Pancreas (tissue), 10 donors: ENCODE data around the gene FLVCR1. TPM values are rescaled to one million over a fixed set of nuclear protein-coding genes. Genes with fewer than 3 reads are reported as not detected.
A peak's percentile ranks its signal among the peaks of the same experiment; 100 is the strongest.

Experiments used
- ATAC-seq, 4 donors: fragments of 200-7000 bp; cut with Tn5 transposase; one replicate each; pipeline versions ENCODE4 v1.8.0 to v1.9.1; 2020; ENCODE audit warnings: mild to moderate bottlenecking in 4 of 4, moderate library complexity in 4 of 4
- DNase-seq, 6 donors: peaks; one replicate each; pipeline ENCODE4 v3.0.0-alpha.2; 2020
- FAIRE-seq: peaks from 2 replicates; lab custom pipeline; 2012; peaks lifted over from hg19 to GRCh38; lab: Jason Lieb, UNC
- H3K27ac ChIP-seq, 4 donors: fragments of 200-600 bp; sonication (generic); 1 replicate in 3 of 4; 2 replicates in 1 of 4; pipeline versions ENCODE4 v1.5.0 to v1.8.0; 2020
- H3K27me3 ChIP-seq, 4 donors: fragments of 200-600 bp; one replicate each; pipeline ENCODE4 v1.8.0; 2021
- H3K36me3 ChIP-seq, 3 donors: fragments of 200-600 bp; sonication (generic) in 1 of 3; one replicate each; pipeline versions ENCODE4 v1.5.0 to v1.8.0; 2020 to 2021
- H3K4me1 ChIP-seq, 3 donors: fragments of 200-600 bp; one replicate each; pipeline ENCODE4 v1.8.0; 2021
- H3K4me3 ChIP-seq, 4 donors: fragments of 200-600 bp; sonication (generic) in 2 of 4; one replicate each; pipeline versions ENCODE4 v1.5.0 to v1.8.0; 2020 to 2021
- H3K9me3 ChIP-seq, 4 donors: fragments of 200-600 bp; one replicate each; pipeline ENCODE4 v1.8.0; 2021
- WGBS, 2 donors: extraction: QIAGEN DNeasy Blood & Tissue Kit; methylation state at CpG; one replicate each; pipeline ENCODE4 v1.1.7; 2013; 5-methylcytosine and 5-hydroxymethylcytosine counted together
- intact Hi-C, 3 donors: fragments of 100-400 bp; cut with DNase I; formaldehyde crosslinking; loops; one replicate each; pipeline versions ENCODE4 v1.11.1 to v1.14.2; 2022
- polyA plus RNA-seq, 2 donors: library from polyadenylated mRNA; stranded (reverse); fragments of 200-250 nt; gene quantifications; one replicate each; pipeline ENCODE4 v1.2.3, GENCODE V29; 2013
- total RNA-seq, 6 donors: library from RNA; stranded (reverse); fragmentation: NEBNext Ultra II Directional in 4 of 6; extraction: Animal tissue kit (Norgen Biotek cat#: 25700) in 4 of 6; gene quantifications; one replicate each; pipeline versions ENCODE4 v1.2.1 to v1.2.4, GENCODE V29; 2021 to 2023
- TF ChIP-seq, protein P1 (sequence below), 4 donors: fragments of 200-600 bp; sonication (generic) in 3 of 4; IDR thresholded peaks; one replicate each; pipeline versions ENCODE4 v1.5.0 to v1.8.0; 2021; ENCODE audit warnings: antibody characterized with exemption in 4 of 4
- donor health status: healthy with polysubstance abuse.
- donor health status: DM: no; HTN: no; CAD: no; lungs with moderate emphysema.
- donor health status: DM: no; HTN: no; CAD: no.
- donor health status: control.
- donor health status: control.
- donor health status: Bipolar disorder and iron deficiency.
- donor health status: DM: yes; HTN: yes; CAD: no.
- donor health status: DM: no; HTN: no; CAD: no.
- donor health status: DM: no; HTN: no; CAD: no.
- donor health status: DM: yes; HTN: yes; CAD: no.

The FLVCR1 gene
- total RNA-seq (1 to 10 TPM; 1.4 to 5.6 (median 3.5) TPM), polyA plus RNA-seq (1 to 10 TPM; 2.2 to 4.0 TPM)

- Histone ChIP-seq H3K27me3 (no peaks in the 10 kb centered on the region), H3K9me3 (no peaks in the 10 kb centered on the region), H3K36me3 (no peaks in the 10 kb centered on the region), H3K4me3 (peak within 1 kb of the TSS; percentile 84 to 92 (median 87)), H3K4me1 (peaks cover 0 to 17% (median 13%) of the 10 kb centered on the region in 3 donors), H3K27ac (peak within 1 kb of the TSS; percentile 46 to 75 (median 70))
- WGBS, 2 donors: 0 to 1% methylated on average over 45 to 54 of the region's 54 CpGs
- ATAC-seq: peak; percentile 99 to 100 (median 100)
- intact Hi-C loops: no loop called here
- TF ChIP-seq, protein P1, sequence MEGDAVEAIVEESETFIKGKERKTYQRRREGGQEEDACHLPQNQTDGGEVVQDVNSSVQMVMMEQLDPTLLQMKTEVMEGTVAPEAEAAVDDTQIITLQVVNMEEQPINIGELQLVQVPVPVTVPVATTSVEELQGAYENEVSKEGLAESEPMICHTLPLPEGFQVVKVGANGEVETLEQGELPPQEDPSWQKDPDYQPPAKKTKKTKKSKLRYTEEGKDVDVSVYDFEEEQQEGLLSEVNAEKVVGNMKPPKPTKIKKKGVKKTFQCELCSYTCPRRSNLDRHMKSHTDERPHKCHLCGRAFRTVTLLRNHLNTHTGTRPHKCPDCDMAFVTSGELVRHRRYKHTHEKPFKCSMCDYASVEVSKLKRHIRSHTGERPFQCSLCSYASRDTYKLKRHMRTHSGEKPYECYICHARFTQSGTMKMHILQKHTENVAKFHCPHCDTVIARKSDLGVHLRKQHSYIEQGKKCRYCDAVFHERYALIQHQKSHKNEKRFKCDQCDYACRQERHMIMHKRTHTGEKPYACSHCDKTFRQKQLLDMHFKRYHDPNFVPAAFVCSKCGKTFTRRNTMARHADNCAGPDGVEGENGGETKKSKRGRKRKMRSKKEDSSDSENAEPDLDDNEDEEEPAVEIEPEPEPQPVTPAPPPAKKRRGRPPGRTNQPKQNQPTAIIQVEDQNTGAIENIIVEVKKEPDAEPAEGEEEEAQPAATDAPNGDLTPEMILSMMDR (IDR thresholded peaks at IDR 0.05): no peak
- peak; percentile 95 to 98 (median 96) for DNase-seq
- no peak for FAIRE-seq
These were observed at the start of gene FLVCR1 for GRCh38 chr1:212857992-212858460. FLVCR1 (plus strand) TSS chr1:212858275; CDS start chr1:212858453, 178 bp downstream.

DNA sequence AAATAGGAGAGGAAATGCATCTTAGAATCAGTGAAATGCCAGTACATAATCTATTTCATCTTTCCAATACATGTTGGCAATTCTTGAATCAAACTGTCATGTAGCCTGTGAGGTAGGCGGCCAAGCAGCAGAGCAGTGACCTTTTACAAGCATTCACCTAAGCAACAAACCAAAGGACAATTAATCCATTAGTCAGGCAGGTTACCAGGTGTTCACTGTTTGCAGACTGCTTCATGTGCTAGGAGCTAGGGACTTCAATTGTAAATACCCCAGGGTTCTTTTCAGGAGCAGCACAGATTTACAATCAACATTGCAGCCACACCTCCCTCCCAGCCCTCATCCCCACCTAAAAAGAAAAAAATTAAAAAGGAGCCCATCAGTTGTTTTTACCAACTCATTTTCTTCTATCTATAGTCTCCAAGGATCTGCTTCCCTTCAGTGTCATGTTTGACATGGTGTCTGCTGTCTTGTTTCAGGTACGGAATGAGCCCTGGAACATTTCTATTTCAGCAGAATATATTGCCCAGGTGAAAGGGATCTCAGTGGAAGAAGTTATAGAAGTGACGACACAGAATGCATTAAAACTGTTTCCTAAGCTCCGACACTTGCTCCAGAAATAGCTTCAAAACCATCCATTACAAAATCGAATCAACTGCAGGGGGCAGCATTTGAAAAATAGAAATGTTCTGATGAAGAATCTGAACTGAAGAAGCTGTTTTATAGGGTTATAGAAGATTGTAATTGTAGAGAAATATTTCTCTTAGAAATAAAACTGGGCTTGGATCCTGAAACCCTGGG is 43.3 kb upstream of the FLVCR1 start:
- ATAC-seq (peak in 3 of 4 donors; percentile 43 to 91 (median 80)), DNase-seq (no peak), FAIRE-seq (no peak)
- TF ChIP-seq, protein P1 (IDR thresholded peaks at IDR 0.05): peak in 1 of 4 donors; percentile 12
- WGBS, 2 donors: 52 to 61% methylated on average over 5 of the region's 5 CpGs
- no peaks in the 10 kb centered on the region for H3K27me3 ChIP-seq
- no peak overlapping the region for H3K4me3 ChIP-seq
- intact Hi-C loops: loop anchor here in 1 of 3 donors (10.0 kb wide), 1 partner anchor 180 kb away; no protein-coding TSS in a partner anchor
- H3K9me3 ChIP-seq: no peaks in the 10 kb centered on the region
- H3K27ac ChIP-seq: no peak overlapping the region
- no peaks in the 10 kb centered on the region for H3K4me1 ChIP-seq
- H3K36me3 ChIP-seq: no peaks in the 10 kb centered on the region

- no peak for DNase-seq
- Histone ChIP-seq H3K9me3 (no peaks in the 10 kb centered on the region), H3K36me3 (no peaks in the 10 kb centered on the region), H3K4me1 (no peaks in the 10 kb centered on the region), H3K27ac (no peak overlapping the region), H3K27me3 (no peaks in the 10 kb centered on the region), H3K4me3 (no peak overlapping the region)
- 66 to 70% methylated on average over 3 of the region's 3 CpGs for WGBS, 2 donors
- ATAC-seq: no peak
- no peak for FAIRE-seq
- intact Hi-C loops: loop anchor here in 1 of 3 donors (10.0 kb wide), 1 partner anchor 178 kb away; no protein-coding TSS in a partner anchor
- TF ChIP-seq, protein P1 (IDR thresholded peaks at IDR 0.05): no peak
These were observed 41.4 kb upstream of the FLVCR1 start for GRCh38 chr1:212816567-212817278.

DNA sequence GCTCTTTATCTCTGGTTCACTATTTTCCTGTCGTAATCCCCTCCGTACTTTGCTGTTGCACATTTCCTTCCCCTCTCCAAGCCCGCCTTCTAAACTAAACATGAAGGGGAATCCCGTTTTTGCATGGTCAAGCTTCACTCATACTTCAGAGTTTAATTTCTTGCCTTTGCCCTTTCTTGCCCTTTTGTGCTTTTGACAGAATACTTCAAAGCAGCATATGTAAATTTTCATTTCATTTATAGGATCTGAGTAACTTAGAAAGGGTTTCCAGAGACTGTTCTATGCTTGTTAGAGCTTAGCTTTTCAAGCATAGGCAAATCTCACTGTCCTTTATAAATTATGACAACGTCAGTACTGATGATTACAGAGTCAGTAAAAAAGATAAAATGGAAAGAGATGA is 38.3 kb upstream of the FLVCR1 start:
- WGBS, 2 donors: 51 to 57% methylated on average over 5 of the region's 5 CpGs
- Histone ChIP-seq H3K4me1 (no peaks in the 10 kb centered on the region), H3K9me3 (no peaks in the 10 kb centered on the region), H3K36me3 (no peaks in the 10 kb centered on the region), H3K27ac (no peak overlapping the region), H3K27me3 (no peaks in the 10 kb centered on the region), H3K4me3 (no peak overlapping the region)
- intact Hi-C loops: loop anchor here in 1 of 3 donors (10.0 kb wide), 1 partner anchor 175 kb away; no protein-coding TSS in a partner anchor
- DNase-seq: no peak
- no peak for ATAC-seq
- TF ChIP-seq, protein P1 (IDR thresholded peaks at IDR 0.05): no peak
- FAIRE-seq: no peak
